Neuronal stem cell (in vitro differentiated cells): Measurements from ENCODE around the gene ZNF717. TPM values are rescaled to one million over a fixed set of nuclear protein-coding genes. Genes with fewer than 3 reads are reported as not detected.
"Not testable (repeated sequence)": the region's sequence is repeated elsewhere in the genome, so short reads cannot be mapped to it uniquely, and the experiment has no call there.

Experiments used
- DNase-seq: peaks from one replicate; pipeline ENCODE4 v3.0.0-alpha.2; 2013; ENCODE audit warnings: low spot score
- H2AFZ ChIP-seq: one replicate; pipeline ENCODE4 v1.6.1; 2013; ENCODE audit warnings: mild to moderate bottlenecking, low read length, inconsistent platforms
- H2AK5ac ChIP-seq: 2 replicates; pipeline ENCODE4 v1.6.1; 2013; ENCODE audit warnings: low read depth, mild to moderate bottlenecking, inconsistent platforms, low read length, moderate library complexity, mixed read lengths
- H2BK120ac ChIP-seq: 2 replicates; pipeline ENCODE4 v1.6.1; 2013; ENCODE audit warnings: low read depth, mild to moderate bottlenecking, inconsistent platforms, low read length, moderate library complexity, mixed read lengths
- H2BK12ac ChIP-seq: one replicate; pipeline ENCODE4 v1.6.1; 2013; ENCODE audit warnings: low read length, inconsistent platforms
- H2BK15ac ChIP-seq: 2 replicates; pipeline ENCODE4 v1.6.1; 2013; ENCODE audit warnings: mild to moderate bottlenecking, low read length, inconsistent platforms, mixed read lengths
- H2BK5ac ChIP-seq: one replicate; pipeline ENCODE4 v1.6.1; 2013; ENCODE audit warnings: inconsistent platforms, mild to moderate bottlenecking, low read length, moderate library complexity
- H3K14ac ChIP-seq: one replicate; pipeline ENCODE4 v1.6.1; 2013; ENCODE audit warnings: low read length, inconsistent platforms
- H3K18ac ChIP-seq: 2 replicates; pipeline ENCODE4 v1.6.1; 2013; ENCODE audit warnings: low read length, inconsistent platforms
- H3K23ac ChIP-seq: 2 replicates; pipeline ENCODE4 v1.6.1; 2013; ENCODE audit warnings: low read depth, mild to moderate bottlenecking, mixed read lengths, low read length, inconsistent platforms; ENCODE audit not compliant: poor library complexity
- H3K27ac ChIP-seq: replicated peaks from 3 replicates; pipeline ENCODE4 v1.5.1; 2013; ENCODE audit warnings: low read length, inconsistent platforms
- H3K27me3 ChIP-seq, 3 experiments: 2 replicates each; pipeline ENCODE4 v1.6.1; 2013; ENCODE audit warnings: low read length in 3 of 3, mild to moderate bottlenecking in 2 of 3, inconsistent platforms in 1 of 3, low read depth in 1 of 3, mixed read lengths in 1 of 3, moderate library complexity in 1 of 3; ENCODE audit not compliant: control insufficient read depth in 3 of 3, insufficient read depth in 3 of 3
- H3K36me3 ChIP-seq, 2 donors: replicated peaks in 1 of 2; 2 replicates each; pipeline ENCODE4 v1.6.1; 2013; ENCODE audit warnings: low read length in 2 of 2; ENCODE audit not compliant: control insufficient read depth in 2 of 2, insufficient read depth in 2 of 2
- H3K4ac ChIP-seq: 2 replicates; pipeline ENCODE4 v1.6.1; 2013; ENCODE audit warnings: inconsistent platforms, mild to moderate bottlenecking, low read length, moderate library complexity
- H3K4me1 ChIP-seq, 2 donors: 1 replicate in 1 of 2; 2 replicates in 1 of 2; pipeline ENCODE4 v1.6.1; 2013; ENCODE audit warnings: low read length in 2 of 2, low read depth in 1 of 2; ENCODE audit not compliant: control insufficient read depth in 2 of 2, insufficient read depth in 1 of 2
- H3K4me2 ChIP-seq: one replicate; pipeline ENCODE4 v1.6.1; 2013; ENCODE audit warnings: mild to moderate bottlenecking, low read length, inconsistent platforms; ENCODE audit not compliant: insufficient read depth, poor library complexity, severe bottlenecking
- H3K4me3 ChIP-seq, 2 donors: 2 replicates each; pipeline ENCODE4 v1.5.1; 2013; ENCODE audit warnings: low read length in 2 of 2, mild to moderate bottlenecking in 2 of 2, inconsistent platforms in 1 of 2, moderate library complexity in 1 of 2
- H3K79me1 ChIP-seq: one replicate; pipeline ENCODE4 v1.6.1; 2013; ENCODE audit warnings: low read depth, mild to moderate bottlenecking, inconsistent platforms, low read length, moderate library complexity
- H3K9ac ChIP-seq: one replicate; pipeline ENCODE4 v1.6.1; 2013; ENCODE audit warnings: mild to moderate bottlenecking, low read depth, low read length, inconsistent platforms; ENCODE audit not compliant: poor library complexity
- H3K9me3 ChIP-seq, 2 donors: replicated peaks in 1 of 2; 2 replicates each; pipeline versions ENCODE3 to v1.6.1; 2013; ENCODE audit warnings: low read length in 2 of 2, mild to moderate bottlenecking in 2 of 2, inconsistent platforms in 1 of 2, low read depth in 1 of 2, mixed read lengths in 1 of 2, moderate library complexity in 1 of 2; ENCODE audit not compliant: control insufficient read depth in 2 of 2, insufficient read depth in 1 of 2
- H4K8ac ChIP-seq: one replicate; pipeline ENCODE4 v1.6.1; 2013; ENCODE audit warnings: low read depth, mild to moderate bottlenecking, inconsistent platforms, low read length, moderate library complexity
- H4K91ac ChIP-seq: one replicate; pipeline ENCODE4 v1.6.1; 2013; ENCODE audit warnings: low read length, low read depth, mild to moderate bottlenecking, inconsistent platforms; ENCODE audit not compliant: poor library complexity
- WGBS, 2 donors: extraction: QIAGEN DNeasy Blood & Tissue Kit; methylation state at CpG; one replicate each; pipeline ENCODE4 v1.1.7; 2013; ENCODE audit warnings: missing lambda C conversion rate in 2 of 2, mixed read lengths in 1 of 2; ENCODE audit not compliant: insufficient read length in 2 of 2, insufficient replicate concordance in 1 of 2; ENCODE audit errors: extremely low coverage in 2 of 2; 5-methylcytosine and 5-hydroxymethylcytosine counted together
- polyA plus RNA-seq, 2 experiments: library from polyadenylated mRNA; stranded (reverse); fragments of 200-250 nt; gene quantifications; one replicate each; pipeline ENCODE4 v1.2.3, GENCODE V29; 2013

ZNF717 gene
- polyA plus RNA-seq (2013, experiment 1 of 2): 8.5 TPM
- 8.2 TPM for polyA plus RNA-seq (2013, experiment 2 of 2)

DNA sequence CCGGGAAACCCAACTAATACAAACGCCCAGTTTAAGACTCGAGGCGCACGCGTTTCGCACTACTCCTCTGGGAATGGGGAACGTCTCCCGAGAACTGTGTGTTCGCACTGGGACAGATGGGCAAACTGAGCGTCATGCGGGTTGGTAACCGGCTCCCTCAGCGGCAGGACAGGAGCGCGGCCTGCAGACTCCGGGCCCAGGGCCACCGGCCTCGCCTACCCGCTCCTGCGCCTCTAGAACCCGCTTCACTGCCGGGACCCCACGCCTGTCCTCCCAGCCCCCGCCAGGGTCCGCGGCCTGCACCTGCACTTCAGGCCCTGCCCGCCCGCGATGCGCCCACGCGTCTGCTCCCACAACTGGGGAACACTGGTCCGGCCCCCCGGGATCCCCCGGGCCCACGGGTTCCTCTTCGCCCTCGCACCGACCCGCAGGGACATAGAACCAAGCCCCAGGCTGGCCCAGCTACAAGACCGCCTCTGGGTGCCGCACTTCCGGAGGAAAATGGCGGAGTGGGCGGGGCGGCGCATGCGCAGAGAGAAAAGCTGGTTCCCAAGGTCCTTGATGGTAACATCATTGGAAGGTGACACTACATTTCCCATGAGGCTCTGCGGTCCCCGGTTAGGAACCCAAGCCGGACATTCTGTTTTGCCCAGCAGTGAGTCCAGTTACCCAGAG lies at the start of gene ZNF717:
TSS of gene ZNF717 (minus strand) at position 469 of the 675 bp plus-strand sequence. CDS start 2,187 bp downstream, outside the sequence.
- H2BK15ac ChIP-seq, H2BK12ac ChIP-seq, H4K91ac ChIP-seq, H3K79me1 ChIP-seq, H3K14ac ChIP-seq, H3K9me3 ChIP-seq, H3K36me3 ChIP-seq, H3K27ac ChIP-seq, H3K9ac ChIP-seq, H2AK5ac ChIP-seq, H3K4me1 ChIP-seq, H3K4ac ChIP-seq, H4K8ac ChIP-seq, H3K18ac ChIP-seq, H2BK120ac ChIP-seq, H2AFZ ChIP-seq, H3K27me3 ChIP-seq, H3K23ac ChIP-seq, H2BK5ac ChIP-seq: not testable (repeated sequence)
- H3K4me2 ChIP-seq: peak within 1 kb of the TSS; percentile 38
- no CpG with 5 or more reads among the region's 52 CpGs for WGBS, 2 donors
- peak; percentile 67 for DNase-seq
- H3K4me3 ChIP-seq: peak within 1 kb of the TSS in 1 of 2 donors; percentile 85

DNA sequence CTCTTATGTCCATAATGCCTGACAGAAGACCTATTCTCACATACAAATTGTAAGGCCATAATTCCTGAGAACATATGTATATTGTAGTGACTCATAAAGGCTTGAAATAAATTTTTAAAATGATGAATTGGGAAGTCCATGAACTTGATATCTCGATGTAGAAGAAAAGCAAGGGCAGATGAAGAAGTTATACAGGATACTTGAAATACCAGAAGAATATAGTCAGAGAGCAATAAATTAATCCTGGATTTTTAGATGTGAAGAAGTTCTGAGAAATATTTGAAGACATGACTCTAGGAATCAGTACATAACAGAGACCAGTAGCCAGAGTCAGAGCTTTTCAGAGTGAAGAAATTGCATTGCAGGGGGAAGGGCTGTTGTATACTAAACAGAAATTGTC lies 45.7 kb upstream of the ZNF717 start:
- H3K9ac ChIP-seq, H2AK5ac ChIP-seq, H3K79me1 ChIP-seq, H3K4me1 ChIP-seq, H4K8ac ChIP-seq, DNase-seq, H3K36me3 ChIP-seq, H3K4me3 ChIP-seq, H3K9me3 ChIP-seq, H3K4ac ChIP-seq, H2BK5ac ChIP-seq, H3K4me2 ChIP-seq, H2BK12ac ChIP-seq, H2BK120ac ChIP-seq, H4K91ac ChIP-seq, H2AFZ ChIP-seq, H3K27me3 ChIP-seq, H3K23ac ChIP-seq, H3K18ac ChIP-seq, H3K14ac ChIP-seq, H3K27ac ChIP-seq, H2BK15ac ChIP-seq: not testable (repeated sequence)
- WGBS, 2 donors: no CpG with 5 or more reads among the region's 1 CpG

DNA sequence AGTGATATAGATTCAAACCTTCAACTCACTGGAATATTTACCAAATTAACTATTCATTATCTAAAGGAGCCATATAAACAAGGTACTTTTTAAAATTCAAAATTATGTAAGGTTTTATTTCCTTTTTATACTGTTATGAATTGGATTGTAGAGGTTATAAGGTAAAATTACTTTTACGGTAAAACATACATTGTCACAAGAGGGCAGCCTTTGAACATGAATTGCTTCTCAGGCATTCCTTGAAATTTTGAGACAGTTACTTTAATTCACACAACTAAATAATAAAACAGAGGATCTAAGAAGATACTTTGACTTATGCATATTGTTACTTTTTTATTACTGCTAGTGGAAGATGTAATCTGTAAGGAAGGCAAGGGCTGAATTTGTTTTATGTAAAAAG lies 32.7 kb upstream of the ZNF717 start:
- not testable (repeated sequence) for H2BK12ac ChIP-seq, H3K36me3 ChIP-seq

DNA sequence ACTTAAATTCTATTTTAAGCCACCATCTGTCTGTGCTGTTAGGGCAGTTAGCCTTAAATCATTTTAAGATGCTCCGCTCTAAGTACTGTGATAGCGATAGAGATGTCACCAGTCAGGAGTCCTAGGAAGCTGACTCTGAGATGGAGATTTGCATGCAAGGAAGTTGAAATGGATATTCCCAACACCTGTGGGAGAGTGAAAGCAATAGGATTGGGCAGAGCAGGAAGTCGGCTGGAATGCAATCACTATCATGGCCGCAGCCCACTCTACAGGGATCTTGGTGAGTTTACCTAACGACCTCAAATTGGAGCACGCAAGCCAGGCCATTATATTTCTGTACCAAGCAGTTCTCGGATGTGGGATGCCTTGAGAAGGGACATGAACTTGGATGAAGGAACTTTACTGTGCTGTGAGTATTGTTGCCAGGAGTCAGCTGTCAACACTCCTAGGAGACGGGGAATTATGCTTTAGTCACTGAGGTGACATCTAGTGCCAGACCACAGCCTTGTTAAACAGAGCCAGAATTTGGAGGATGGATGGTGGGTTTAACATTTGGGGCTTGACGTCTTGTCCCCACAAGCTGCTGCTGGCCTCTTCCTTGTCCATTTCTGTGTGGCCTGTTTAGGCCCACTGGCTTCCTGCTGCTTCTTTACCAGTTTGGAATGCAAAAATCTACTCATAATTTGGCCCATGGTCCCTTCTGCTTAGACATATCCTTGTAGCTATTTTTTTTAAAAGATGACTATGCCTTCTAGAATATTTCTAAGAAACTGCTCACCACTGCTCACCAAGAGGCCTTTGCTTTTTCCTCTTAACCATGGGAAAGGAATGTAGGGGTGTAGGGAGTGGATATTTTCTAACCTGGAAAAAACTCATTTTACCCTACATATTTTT lies 31.2 kb upstream of the ZNF717 start:
- H4K8ac ChIP-seq, H3K9me3 ChIP-seq, H3K4me2 ChIP-seq, H2BK12ac ChIP-seq, H3K27me3 ChIP-seq, H3K4ac ChIP-seq, H2AFZ ChIP-seq, H2BK15ac ChIP-seq, H3K9ac ChIP-seq, H3K14ac ChIP-seq, H2BK5ac ChIP-seq, H3K36me3 ChIP-seq, H3K23ac ChIP-seq, H3K4me1 ChIP-seq, H3K79me1 ChIP-seq, H3K4me3 ChIP-seq, H4K91ac ChIP-seq, H3K27ac ChIP-seq, H2AK5ac ChIP-seq, H3K18ac ChIP-seq, H2BK120ac ChIP-seq, DNase-seq: not testable (repeated sequence)
- WGBS, 2 donors: no CpG with 5 or more reads among the region's 9 CpGs

More for the DNA sequence above, 32.7 kb upstream of the ZNF717 start:
- H3K23ac ChIP-seq, H2BK5ac ChIP-seq, H3K4ac ChIP-seq, H3K27ac ChIP-seq, H4K8ac ChIP-seq, H3K14ac ChIP-seq, H2AK5ac ChIP-seq, H3K9ac ChIP-seq, H3K79me1 ChIP-seq, H3K4me1 ChIP-seq, H2AFZ ChIP-seq, H3K4me2 ChIP-seq, H3K27me3 ChIP-seq, H3K18ac ChIP-seq, H4K91ac ChIP-seq, H2BK120ac ChIP-seq, H3K9me3 ChIP-seq, H3K4me3 ChIP-seq, H2BK15ac ChIP-seq, DNase-seq: not testable (repeated sequence)
- no CpG with 5 or more reads among the region's 1 CpG for WGBS, 2 donors
